Left renal cortex interstitium (tissue), 4 donors: ENCODE data around the gene DENND6B. TPM values are rescaled to one million over a fixed set of nuclear protein-coding genes. Genes with fewer than 3 reads are reported as not detected.

Source experiments
- DNase-seq, 4 donors: peaks; one replicate each; pipeline ENCODE4 v3.0.0-alpha.2; 2013; ENCODE audit warnings: low read depth in 4 of 4, low spot score in 2 of 4, missing footprints in 1 of 4
- polyA plus RNA-seq, 4 donors: library from polyadenylated mRNA; unstranded; fragments of 120-200 nt; gene quantifications; one replicate each; pipeline ENCODE4 v1.2.1, GENCODE V29; 2013; ENCODE audit not compliant: insufficient read length in 4 of 4

Gene DENND6B
- polyA plus RNA-seq, 4 donors = 10.1 to 19.9 (median 16.0) TPM

DNA sequence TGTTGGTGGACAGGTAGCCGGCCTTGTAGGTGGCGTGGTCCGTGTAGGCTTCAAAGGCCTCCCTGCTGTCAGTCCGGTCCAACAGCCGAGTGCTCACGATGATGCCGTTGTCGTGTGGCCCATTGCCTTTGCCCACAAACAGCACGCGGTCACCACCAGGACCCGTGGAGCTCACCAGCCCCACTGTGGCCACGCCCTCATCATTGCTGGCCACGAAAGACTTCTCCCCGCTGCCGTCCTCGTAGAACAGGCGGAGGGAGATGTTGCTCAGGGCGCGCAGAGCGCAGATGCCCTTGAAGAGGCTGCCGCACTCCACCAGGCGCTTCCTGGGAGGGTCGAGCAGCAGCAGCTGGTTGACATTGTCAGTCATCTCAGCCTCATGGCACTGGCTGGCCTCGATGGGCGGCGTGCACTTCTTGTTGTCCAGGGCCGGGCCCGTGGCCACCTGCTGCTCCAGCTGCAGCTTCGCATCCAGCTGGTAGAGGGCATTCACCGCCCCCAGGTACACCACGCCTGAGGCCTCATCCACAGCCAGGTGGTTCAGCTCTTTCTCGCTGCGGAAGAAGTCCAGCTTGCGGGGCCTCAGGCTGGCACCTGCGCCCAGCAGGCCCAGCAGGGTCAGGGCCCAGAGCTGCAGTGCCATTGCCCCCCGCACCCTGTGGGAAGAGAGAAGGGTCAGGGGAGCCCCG, 36.7 kb downstream of the DENND6B start:
- DNase-seq = no peak

DNA sequence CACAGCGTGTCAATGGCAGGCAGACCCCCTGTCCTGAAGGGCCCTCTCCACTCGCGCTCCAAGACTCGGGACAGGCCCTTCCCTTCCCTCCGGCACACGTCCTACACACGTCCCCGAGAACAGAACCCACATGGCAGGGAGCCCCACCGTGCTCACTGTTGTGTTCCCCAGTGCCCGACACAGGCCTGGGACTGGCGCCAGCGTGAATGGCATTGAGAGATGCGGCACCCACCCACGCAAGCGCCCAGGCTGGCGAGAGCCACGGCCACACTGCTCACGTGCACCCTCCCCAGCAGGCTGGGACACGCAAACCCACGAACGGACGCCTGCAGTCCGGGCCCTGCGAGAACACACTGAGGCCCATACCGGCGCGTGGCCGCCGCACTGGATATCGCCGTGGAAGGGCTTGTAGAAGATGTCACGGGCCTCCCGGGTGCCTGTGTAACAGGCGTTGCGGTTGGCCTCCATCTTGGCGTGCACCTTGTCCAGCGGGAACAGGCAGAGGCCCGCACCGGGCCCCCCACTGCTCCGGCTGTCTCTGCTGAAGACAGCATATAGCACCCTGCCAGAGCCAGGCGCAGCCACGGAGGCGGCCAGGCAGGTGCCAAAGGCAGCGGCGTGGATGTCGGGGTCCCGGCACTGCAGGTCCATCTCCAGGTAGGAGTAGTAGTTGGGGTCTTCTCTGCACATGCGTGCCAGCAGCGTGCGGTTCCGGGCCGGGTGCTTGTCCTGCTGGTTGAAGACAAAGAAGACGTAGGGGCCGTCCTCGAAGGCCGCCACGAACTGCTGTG, 37.5 kb downstream of the DENND6B start:
- DNase-seq = no peak

DNA sequence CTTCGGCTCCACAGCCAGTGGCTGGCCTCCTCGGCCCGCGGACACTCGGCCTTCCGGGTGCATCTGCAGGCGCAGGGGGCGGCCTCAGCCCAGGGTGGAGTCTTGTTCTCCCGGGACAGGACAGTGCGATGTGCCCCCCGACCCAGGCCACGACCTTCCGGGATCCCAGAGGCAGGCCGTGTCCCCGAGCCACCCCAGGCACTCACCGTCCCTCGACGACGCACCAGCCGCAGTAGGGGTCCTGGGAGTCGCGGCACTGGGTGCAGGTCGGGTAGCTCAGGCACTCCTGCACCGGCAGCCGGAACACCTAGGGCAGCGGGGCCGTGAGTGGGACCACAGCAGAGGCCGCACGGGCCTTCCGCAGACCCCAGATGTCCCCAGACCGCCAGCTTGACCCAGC, 39.1 kb downstream of the DENND6B start:
- DNase-seq = no peak

DNA sequence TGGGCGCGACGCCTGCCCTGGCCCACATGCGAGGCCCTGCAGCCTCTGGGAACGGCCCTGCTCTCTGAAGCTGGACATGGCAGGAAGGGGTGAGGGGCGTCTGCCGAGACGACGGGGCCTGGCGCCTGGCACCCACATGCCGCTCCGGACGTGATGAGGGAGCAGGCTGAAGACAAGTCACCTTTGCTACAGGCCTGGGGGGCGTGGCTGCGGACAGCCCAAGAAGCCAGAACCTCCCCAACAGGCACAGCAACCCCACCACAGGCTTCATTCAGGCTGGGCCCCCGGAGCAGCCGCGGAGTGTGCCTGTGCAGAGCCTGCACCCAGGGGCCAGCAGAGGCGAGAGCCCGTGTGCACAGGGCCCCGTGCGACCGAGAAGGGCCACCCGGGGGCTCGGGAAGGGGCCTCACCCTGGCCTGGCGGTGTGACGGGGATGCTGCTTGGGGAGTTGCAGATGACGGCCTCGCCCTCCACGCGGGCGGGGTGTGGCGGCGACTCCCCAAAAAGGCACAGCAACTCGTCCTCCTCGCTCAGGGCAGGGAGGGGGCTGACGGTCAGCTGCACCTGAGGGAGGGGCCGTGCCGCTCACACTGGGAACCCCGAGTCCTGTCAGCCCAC, 40.0 kb downstream of the DENND6B start:
- no peak for DNase-seq

DNA sequence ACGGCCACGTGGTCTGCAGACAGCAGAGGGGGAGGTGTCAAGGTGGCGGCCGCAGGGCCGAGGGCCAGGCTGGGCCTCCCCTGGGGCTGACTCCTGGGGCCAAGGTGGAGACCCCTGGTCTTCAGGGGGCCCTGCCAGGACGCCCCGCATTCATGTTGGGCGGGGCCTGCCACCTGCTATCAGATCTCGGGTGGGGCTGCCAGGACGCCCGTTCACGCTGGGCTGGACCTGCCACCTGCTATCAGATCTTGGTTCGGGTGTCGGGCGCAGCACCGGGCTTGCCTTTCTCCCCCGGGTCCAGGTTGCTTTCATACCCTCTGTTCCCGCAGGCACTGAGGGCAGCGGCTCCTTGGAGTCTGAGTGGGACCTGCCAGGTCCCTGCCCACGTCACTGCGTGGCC, 40.5 kb downstream of the DENND6B start:
- DNase-seq = no peak

DNA sequence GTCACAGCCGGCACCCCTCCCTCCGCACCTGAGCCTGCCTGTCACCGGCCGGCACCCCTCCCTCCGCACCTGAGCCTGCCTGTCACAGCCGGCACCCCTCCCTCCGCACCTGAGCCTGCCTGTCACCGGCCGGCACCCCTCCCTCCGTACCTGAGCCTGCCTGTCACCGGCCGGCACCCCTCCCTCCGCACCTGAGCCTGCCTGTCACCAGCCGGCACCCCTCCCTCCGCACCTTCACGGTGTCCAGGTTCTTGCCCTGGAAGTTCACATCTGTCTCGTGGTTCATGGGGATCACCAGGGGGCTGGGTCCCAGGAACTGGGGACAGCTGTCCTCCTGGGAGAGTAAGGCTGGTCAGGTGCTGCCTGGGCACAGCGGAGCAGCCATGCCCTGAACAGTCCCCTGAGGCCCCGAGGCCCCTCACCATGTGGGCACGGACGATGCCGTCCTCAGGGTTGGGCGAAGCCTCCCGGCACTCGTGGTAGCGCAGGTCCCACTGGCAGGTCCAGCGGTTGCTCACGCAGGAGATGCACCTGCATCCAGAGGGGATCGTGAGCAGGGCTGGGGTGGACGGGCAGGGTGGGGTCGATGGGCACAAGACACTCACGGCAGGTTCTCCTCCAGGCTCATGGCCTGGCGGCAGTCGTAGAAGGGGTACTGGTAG, 41.1 kb downstream of the DENND6B start:
- no peak for DNase-seq

DNA sequence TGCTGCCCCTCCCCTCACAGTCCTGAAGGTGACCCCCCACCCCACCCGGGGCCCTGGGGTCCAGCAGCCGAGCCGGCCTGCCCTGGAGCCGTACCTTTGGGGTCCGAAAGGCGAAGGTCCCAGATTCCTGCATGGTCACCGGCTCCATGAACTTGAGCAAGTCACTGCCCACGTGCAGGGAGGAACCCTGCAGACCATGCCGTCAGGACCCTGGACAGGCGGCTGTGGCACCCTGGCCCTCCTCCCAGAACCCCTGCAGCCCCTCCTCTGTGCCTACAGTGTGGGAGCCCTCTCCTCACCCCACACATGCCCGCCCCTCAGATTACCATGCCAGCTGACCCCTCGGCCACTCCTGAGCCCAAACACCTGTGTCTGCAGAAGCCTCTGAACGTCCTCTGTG, 42.3 kb downstream of the DENND6B start:
- no peak for DNase-seq

DNA sequence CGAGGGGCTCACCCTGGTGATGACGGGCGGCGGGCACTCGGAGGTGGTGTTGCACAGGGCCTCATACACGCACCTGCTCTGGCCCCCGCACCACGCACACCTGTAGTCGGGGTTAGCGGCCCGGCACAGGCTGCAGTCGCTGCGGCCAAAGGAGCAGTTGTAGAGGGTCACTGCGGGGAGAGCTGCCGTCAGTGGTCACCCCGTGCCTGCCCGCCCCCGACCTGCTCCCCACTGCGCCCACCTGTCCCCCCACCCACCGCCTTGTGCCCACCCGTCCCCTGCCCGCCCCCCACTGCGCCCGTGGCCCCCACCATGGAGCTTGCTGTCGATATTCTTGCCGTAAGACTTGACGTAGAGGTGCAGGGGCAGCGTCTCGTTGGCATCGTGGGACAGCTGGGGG, 43.0 kb downstream of the DENND6B start:
- DNase-seq = no peak

DNA sequence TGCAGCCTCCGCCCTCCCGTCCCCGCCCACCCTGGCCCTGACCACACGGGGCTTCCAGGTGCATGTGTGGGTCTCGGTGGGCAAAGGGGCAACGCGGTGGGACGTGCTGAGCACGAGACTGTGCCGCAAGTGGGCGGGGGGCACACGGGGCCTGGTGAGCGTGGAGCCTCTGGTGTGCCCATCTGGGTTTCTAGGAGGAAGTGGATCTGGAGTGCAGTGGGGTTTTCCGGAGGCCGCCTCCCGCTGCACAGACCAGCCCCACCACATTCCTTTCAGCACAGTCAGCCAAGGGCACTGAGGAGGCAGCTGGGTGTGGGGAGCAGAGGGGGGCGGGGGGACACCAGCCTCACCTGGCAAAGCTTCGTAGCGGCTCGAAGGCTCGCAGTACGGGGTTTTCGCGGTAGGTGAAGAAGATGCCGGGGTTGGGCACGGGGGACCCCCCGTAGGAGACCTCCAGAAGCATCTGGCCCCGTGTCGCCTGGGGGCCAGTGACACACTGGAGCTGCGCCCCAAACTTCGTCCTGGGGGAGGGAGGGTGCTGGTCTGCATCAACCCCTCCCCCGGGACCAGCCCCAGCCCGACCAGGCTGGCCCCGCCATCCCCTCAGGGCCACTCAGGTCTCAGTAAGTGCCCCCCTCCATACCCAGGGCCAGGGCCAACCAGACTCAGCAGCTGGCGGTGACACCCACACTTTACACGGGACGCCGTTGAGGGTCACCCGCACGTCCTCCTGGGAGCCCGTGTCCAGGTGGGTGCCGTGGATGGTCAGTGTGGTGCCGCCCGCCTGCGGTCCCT, 44.3 kb downstream of the DENND6B start:
- no peak for DNase-seq

DNA sequence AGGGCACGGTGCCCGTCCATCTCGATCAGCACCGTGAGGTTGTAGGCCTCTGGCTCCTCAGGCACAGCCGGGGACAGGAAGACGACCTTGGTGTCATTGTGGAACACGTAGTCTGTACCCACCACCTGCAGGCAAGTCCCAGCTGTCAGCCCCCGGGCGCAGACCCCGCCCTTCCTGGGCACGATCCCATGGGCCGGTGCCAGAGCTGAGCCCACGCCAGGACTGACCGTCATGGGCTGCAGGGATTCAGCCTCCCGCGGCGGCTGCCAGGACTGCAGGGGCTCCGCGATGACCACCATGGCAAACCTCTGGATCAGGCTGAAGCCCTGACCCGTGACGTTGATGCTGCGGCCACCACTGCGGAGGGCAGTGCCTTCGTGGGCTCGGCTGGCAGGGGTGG, 44.9 kb downstream of the DENND6B start:
- DNase-seq = no peak

DNA sequence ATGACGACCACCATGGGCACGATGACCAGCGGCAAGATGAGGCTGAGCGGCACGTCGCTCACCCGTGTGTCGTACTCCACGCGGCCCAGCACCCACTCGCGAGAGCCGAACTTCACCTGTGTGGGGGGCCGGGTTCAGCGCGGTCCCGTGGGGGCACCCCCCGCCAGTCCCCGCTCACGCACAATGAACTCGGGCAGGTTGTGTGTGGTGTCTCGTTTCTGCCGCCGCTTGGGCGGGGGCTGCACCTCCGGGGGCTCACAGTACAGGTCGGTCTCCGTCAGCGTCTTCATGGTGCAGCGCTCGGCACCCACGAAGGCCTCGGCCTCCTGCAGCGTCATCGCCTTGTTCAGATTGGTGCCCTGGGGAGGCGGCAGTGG, 45.4 kb downstream of the DENND6B start:
- DNase-seq = no peak

DNA sequence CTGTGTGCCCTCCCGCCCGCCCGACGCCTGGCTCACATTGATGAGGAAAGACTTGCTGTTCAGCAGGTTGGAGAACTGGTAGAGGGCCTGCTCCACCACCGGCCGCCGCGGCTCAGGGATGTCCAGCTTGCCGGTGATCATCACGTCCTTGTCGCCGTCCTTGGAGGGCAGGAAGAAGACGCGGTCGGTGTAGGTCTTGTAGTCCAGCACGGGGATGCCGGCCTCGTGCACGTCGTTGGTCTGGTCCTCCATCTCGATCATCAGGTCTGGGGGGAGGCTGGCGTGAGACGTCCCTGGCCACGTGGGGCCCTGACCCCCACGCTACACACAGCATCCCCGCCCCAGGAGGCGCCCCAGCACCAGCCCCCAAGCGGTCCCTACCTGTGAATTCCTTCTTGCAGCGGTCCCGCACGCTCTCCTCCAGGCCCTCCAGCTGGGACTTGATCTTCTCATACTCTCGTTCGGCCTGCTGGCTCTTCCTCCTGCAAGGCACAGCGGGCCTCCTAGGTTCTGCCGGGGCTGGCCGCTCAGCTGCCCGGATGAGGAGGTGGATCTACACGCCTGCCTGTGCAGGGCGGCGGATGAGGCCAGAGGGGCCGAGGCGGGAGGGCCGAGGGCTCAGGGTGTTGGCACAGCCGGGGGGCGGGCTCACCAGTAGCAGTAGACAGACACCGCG, 46.0 kb downstream of the DENND6B start:
- no peak for DNase-seq

DNA sequence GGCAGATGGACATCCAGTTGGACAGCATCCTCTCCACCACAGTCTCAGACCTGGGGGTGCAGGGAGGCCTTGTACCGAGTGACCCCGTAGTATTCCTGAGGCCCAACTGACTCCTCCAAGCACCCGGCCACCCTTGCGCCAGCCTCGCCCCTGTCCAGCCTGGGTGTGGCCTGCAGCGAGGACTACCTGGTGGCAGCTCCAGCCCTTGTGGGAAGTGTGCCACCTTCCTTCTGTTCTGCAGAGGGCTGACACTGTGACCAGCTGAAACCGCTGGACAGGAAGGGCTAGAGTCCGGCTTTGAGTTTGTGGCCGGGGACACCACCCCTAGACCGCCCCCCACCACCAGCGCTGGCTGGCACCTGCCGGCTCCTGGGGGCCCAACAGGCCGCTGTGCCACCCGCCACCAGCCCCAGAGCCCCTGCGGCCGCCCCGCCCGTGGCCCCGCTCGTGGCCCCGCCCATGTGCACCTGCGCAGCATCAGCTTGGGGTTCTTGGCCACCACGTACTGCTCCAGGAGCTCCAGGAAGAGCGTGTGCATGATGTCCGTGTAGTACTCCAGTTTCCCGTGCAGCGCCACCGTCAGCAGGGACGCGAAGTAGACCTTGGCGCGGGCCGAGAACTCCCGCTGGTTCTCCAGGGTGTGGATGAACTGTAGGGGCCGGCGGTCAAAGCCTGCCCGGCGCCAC, 46.6 kb downstream of the DENND6B start:
- no peak for DNase-seq

DNA sequence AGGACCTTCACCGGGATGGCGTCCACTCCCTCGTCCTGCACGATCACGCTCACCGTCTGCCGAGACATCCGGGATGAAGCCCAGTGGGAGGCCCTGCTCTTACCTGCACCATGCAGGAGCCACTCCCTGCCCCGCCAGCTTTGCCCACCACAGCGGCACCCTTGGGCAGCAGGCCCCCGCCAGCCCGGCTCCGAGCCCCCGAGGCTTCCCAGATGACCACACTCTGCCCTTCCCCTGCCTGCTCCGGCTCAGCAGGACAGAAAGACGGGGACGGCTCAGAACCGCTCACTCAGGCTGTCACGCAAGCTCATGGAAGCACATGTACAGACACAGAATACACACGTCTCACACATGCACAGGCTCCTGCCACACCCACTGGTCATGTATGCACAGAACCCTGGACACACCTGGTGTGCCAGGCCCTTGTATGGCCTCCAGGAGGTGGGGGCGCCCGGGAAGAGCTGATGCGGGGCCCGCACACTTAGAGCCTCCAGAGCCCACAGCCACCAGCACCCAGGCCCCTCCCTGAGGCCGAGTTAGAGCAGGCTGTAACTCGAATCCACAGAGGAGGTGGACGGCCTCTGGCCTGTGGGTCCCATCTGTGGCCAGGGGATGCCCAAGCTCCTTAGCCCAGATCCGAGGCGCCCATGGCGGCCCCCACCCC, 47.7 kb downstream of the DENND6B start:
- no peak for DNase-seq

DNA sequence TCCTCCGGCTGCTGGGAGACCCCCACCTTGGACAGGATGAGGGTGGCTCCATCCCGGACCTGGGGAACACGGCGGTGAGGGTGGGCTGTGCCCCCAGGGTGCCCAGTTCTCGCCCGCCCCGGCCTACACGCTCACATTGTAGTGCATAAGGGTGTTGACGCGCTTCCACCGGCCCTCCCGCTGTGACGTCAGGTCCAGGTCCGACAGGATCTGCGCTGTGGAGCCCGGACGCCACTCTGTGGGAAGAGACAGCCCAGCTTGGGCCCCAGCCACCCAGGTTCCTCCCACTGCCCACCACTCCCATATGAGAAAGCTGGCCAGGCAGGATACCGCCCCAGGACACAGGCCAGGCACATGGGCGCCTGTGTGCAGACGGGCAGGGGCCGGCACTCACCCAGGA, 48.4 kb downstream of the DENND6B start:
- DNase-seq = no peak

DNA sequence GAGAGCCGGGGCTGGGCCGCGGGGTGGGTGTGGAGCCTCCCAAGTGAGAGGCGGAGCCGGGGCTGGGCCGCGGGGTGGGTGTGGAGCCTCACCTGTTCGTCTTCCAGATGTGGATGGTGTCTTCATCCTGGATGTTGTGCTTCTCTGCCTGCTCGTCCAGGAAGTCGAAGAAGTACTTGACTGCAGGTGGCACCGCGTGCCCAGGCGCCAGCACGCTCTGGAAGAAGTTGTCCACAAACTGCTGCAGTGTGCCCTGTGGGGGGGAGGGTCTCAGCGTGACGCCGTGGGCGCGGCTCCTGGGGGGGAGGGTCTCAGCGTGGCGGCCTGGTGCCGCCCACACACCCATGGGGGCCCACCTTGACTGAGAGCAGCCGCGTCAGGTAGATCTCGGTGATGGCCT, 49.1 kb downstream of the DENND6B start:
- DNase-seq = no peak

DNA sequence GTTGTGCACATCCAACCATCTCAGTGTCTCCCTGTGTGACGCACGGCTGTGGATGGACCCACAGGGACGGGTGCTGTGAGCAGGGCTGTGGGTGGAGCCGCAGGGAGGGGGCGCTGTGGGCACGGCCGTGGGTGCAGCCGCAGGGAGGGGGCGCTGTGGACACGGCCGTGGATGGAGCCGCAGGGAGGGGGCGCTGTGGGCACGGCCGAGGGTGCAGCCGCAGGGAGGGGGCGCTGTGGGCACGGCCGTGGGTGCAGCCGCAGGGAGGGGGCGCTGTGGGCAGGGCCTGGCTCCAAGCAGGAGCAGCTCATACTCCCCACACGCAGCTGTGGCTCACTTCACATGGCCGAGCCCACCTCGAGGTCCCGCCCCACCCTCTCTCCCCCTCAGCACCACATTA, 50.7 kb downstream of the DENND6B start:
- DNase-seq = no peak

DNA sequence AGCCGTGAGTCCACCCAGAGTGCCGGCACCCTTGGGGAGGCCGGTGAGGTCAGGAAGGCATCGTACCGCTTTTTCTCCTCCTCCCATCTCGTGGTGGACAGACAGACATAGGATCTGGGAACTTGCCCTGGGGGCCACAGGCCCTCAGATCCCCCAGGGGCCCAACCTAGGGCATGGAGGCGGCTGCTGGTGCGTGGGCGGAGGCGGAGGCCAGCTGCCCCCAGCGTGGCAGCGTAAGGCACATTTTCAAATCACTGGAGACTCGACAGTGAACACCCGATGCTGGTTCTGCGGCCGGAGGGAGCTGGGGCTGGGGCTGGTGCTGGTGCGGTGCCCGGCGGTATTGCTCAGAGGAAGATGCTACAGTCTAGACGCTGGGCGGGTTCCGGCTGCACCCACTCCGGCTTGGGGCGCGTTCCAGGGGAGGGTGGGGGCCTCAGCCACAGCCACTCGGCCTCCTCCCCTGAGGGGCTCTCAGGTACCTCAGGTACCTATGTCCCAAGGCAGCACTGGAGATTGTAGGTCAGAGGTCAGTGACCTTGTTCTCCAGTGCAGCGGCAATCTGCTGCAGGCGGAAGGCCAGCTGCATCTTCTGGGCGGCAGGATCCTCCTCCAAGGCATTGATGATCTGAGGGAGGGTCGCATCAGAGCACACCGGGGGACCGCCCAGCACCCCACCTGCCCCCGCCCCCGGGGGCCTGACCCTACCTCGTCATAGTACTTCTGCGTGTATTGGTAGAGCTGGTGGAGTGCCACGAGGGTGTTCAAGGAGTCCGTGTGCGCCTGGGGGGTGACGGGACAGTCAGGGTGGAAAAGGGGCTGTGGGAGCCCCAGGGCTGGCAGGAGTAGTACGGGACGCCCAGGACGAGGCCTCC, 51.4 kb downstream of the DENND6B start:
- no peak for DNase-seq
